Liver (tissue), 9 donors: ENCODE results near the gene OR4F15. TPM values are rescaled to one million over a fixed set of nuclear protein-coding genes. Genes with fewer than 3 reads are reported as not detected.

Experiments
- DNase-seq: peaks from one replicate; pipeline ENCODE4 v3.0.0-alpha.2; 2017; ENCODE audit warnings: low spot score
- H3K27ac ChIP-seq, 2 donors: one replicate each; pipeline ENCODE4 v1.7.0; 2013; ENCODE audit warnings: inconsistent platforms in 2 of 2, low read length in 2 of 2, control low read depth in 1 of 2, low read depth in 1 of 2, mild to moderate bottlenecking in 1 of 2
- H3K27me3 ChIP-seq, 4 donors: one replicate each; pipeline versions ENCODE4 v1.6.1 to v1.7.0; 2013; ENCODE audit warnings: low read length in 3 of 4, inconsistent platforms in 1 of 4, mild to moderate bottlenecking in 1 of 4, moderate library complexity in 1 of 4; ENCODE audit not compliant: control insufficient read depth in 4 of 4, insufficient read depth in 4 of 4
- H3K36me3 ChIP-seq, 4 donors: one replicate each; pipeline versions ENCODE4 v1.6.1 to v1.7.0; 2013; ENCODE audit warnings: low read length in 3 of 4, mild to moderate bottlenecking in 3 of 4, low read depth in 1 of 4, moderate library complexity in 1 of 4; ENCODE audit not compliant: control insufficient read depth in 4 of 4, insufficient read depth in 3 of 4
- H3K4me1 ChIP-seq, 4 donors: one replicate each; pipeline versions ENCODE4 v1.6.1 to v1.7.0; 2013; ENCODE audit warnings: low read length in 3 of 4, mild to moderate bottlenecking in 3 of 4, moderate library complexity in 1 of 4; ENCODE audit not compliant: control insufficient read depth in 4 of 4, insufficient read depth in 4 of 4
- H3K4me3 ChIP-seq, 3 donors: one replicate each; pipeline versions ENCODE4 v1.6.1 to v1.7.0; 2013; ENCODE audit warnings: low read length in 3 of 3, control low read depth in 1 of 3, low read depth in 1 of 3, mild to moderate bottlenecking in 1 of 3
- H3K9ac ChIP-seq, 2 donors: one replicate each; pipeline ENCODE4 v1.7.0; 2013; ENCODE audit warnings: low read length in 2 of 2, mild to moderate bottlenecking in 2 of 2, moderate library complexity in 2 of 2, control low read depth in 1 of 2, low read depth in 1 of 2
- H3K9me3 ChIP-seq, 4 donors: one replicate each; pipeline versions ENCODE4 v1.6.1 to v1.7.0; 2013; ENCODE audit warnings: low read length in 3 of 4; ENCODE audit not compliant: control insufficient read depth in 4 of 4
- EGR1 ChIP-seq, 2 donors: IDR thresholded peaks; 2 replicates each; pipeline ENCODE4 v1.6.1; 2016 to 2018; ENCODE audit warnings: antibody characterized with exemption in 2 of 2, low read depth in 2 of 2
- FOXA1 ChIP-seq: IDR thresholded peaks from 2 replicates; pipeline ENCODE4 v1.6.1; 2016; ENCODE audit warnings: antibody characterized with exemption
- FOXA2 ChIP-seq: IDR thresholded peaks from 2 replicates; pipeline ENCODE4 v1.6.1; 2016; ENCODE audit warnings: antibody characterized with exemption
- GABPA ChIP-seq, 2 donors: IDR thresholded peaks in 1 of 2; conservative IDR thresholded peaks in 1 of 2; 2 replicates each; pipeline ENCODE4 v1.6.1; 2016; ENCODE audit warnings: antibody characterized with exemption in 2 of 2, mild to moderate bottlenecking in 1 of 2, moderate library complexity in 1 of 2
- HNF4A ChIP-seq, 2 donors: conservative IDR thresholded peaks; 2 replicates each; pipeline ENCODE4 v1.6.1; 2016; ENCODE audit warnings: antibody characterized with exemption in 2 of 2, mild to moderate bottlenecking in 2 of 2
- HNF4G ChIP-seq: IDR thresholded peaks from 2 replicates; pipeline ENCODE4 v1.6.1; 2016; ENCODE audit warnings: antibody characterized with exemption
- JUND ChIP-seq, 2 donors: IDR thresholded peaks; 2 replicates each; pipeline ENCODE4 v1.6.1; 2016; ENCODE audit warnings: antibody characterized with exemption in 2 of 2
- NR2F2 ChIP-seq: IDR thresholded peaks from 2 replicates; pipeline ENCODE4 v1.6.1; 2016; ENCODE audit warnings: antibody characterized with exemption
- RAD21 ChIP-seq, 2 donors: IDR thresholded peaks; 2 replicates each; pipeline ENCODE4 v1.6.1; 2016; ENCODE audit warnings: antibody characterized with exemption in 2 of 2, mild to moderate bottlenecking in 2 of 2
- RXRA ChIP-seq, 2 donors: IDR thresholded peaks; 2 replicates each; pipeline ENCODE4 v1.6.1; 2017 to 2018; ENCODE audit warnings: antibody characterized with exemption in 2 of 2, mild to moderate bottlenecking in 1 of 2
- SP1 ChIP-seq: IDR thresholded peaks from 2 replicates; pipeline ENCODE4 v1.6.1; 2018; ENCODE audit warnings: antibody characterized with exemption, mild to moderate bottlenecking
- TAF1 ChIP-seq: conservative IDR thresholded peaks from 2 replicates; pipeline ENCODE4 v1.6.1; 2016; ENCODE audit warnings: antibody characterized with exemption, mild to moderate bottlenecking
- YY1 ChIP-seq: IDR thresholded peaks from 2 replicates; pipeline ENCODE4 v1.6.1; 2016; ENCODE audit warnings: antibody characterized with exemption, mild to moderate bottlenecking
- WGBS: extraction: QIAGEN DNeasy Blood & Tissue Kit; methylation state at CpG from one replicate; pipeline ENCODE4 v1.1.7; 2013; 5-methylcytosine and 5-hydroxymethylcytosine counted together
- polyA plus RNA-seq, 2 donors: library from polyadenylated mRNA; stranded (reverse) in 1 of 2; unstranded in 1 of 2; fragments of 200-250 nt in 1 of 2; fragments of >200 nt in 1 of 2; fragmentation: Nextera tagmentation in 1 of 2; extraction: Ambion mirVana in 1 of 2; gene quantifications; one replicate each; pipeline versions ENCODE4 v1.2.1 to v1.2.3, GENCODE V29; 2013 to 2015
- total RNA-seq, 2 donors: library from RNA; depleted of rRNA; stranded (reverse); fragments of >200 nt; gene quantifications; one replicate each; pipeline ENCODE4 v1.2.3, GENCODE V29; 2014
- TF ChIP-seq, protein P1 (sequence below): IDR thresholded peaks from 2 replicates; pipeline ENCODE4 v1.6.1; 2016; ENCODE audit warnings: antibody characterized with exemption
- TF ChIP-seq, protein P2 (sequence below): fragments of 150-350 bp; IDR thresholded peaks from 2 replicates; pipeline ENCODE4 v1.5.1; 2017; ENCODE audit warnings: improper control_type of control experiment, low read depth, low read length; ENCODE audit not compliant: missing input control
- TF ChIP-seq, protein P3 (sequence below): IDR thresholded peaks from 2 replicates; pipeline ENCODE4 v1.6.1; 2016; ENCODE audit warnings: antibody characterized with exemption
- TF ChIP-seq, protein P4 (sequence below): IDR thresholded peaks from 2 replicates; pipeline ENCODE4 v1.6.1; 2016; ENCODE audit warnings: antibody characterized with exemption
- TF ChIP-seq, protein P5 (sequence below): IDR thresholded peaks from 2 replicates; pipeline ENCODE4 v1.6.1; 2016; ENCODE audit warnings: antibody characterized with exemption, mild to moderate bottlenecking
- donor health status: healthy.
- donor health status: healthy.
- donor health status: healthy.
- donor health status: healthy.
- donor health status: healthy.

Gene OR4F15
- total and polyA plus RNA-seq, 4 donors, result not detected

DNA sequence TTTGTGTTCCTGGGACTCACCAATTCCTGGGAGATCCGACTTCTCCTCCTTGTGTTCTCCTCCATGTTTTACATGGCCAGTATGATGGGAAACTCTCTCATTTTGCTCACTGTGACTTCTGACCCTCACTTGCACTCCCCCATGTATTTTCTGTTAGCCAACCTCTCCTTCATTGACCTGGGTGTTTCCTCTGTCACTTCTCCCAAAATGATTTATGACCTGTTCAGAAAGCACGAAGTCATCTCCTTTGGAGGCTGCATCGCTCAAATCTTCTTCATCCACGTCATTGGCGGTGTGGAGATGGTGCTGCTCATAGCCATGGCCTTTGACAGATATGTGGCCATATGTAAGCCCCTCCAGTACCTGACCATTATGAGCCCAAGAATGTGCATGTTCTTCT, 16.8 kb downstream of the OR4F15 start:
- no peak overlapping the region for H3K9ac ChIP-seq
- no peak overlapping the region for H3K27ac ChIP-seq
- H3K4me1 ChIP-seq, result no peaks in the 10 kb centered on the region
- no peak for DNase-seq
- TF ChIP-seq SP1 (no peak), FOXA2 (no peak), EGR1 (IDR thresholded peaks at IDR 0.05; ENCODE audit: low read depth in 2 of 2) (no peak)
- no peak overlapping the region for H3K4me3 ChIP-seq
- 70% methylated on average over 5 of the region's 5 CpGs for WGBS
- no peaks in the 10 kb centered on the region for H3K36me3 ChIP-seq
- H3K27me3 ChIP-seq, result peaks cover 0 to 11% (median 0%) of the 10 kb centered on the region in 4 donors
- H3K9me3 ChIP-seq, result peaks cover 0 to 3% (median 1%) of the 10 kb centered on the region in 4 donors

DNA sequence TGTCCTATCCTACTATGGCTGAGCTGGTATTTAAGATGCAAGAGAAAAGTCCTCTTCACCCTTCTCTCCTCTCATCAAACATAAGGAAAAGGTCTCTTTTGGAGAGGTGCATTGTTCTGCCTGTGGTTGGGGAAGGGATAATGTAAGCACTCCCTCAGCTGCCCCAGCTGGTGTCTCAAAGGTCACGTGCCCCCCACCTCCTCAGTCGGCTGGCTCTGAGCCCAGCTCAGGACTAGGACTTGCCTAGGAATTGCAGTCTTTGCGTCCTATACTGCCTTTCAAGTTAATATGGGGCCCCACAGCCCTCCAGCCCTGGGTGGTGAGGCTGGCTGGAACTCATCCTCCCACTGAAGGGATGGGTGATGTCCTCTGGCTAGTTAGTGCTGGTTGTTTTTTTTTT, 29.7 kb downstream of the OR4F15 start:
- Histone ChIP-seq H3K27ac (no peak overlapping the region), H3K4me3 (no peak overlapping the region), H3K36me3 (no peaks in the 10 kb centered on the region), H3K4me1 (no peaks in the 10 kb centered on the region), H3K27me3 (peaks cover 0 to 3% (median 1%) of the 10 kb centered on the region in 4 donors), H3K9me3 (no peaks in the 10 kb centered on the region), H3K9ac (no peak overlapping the region)
- 55% methylated on average over 3 of the region's 3 CpGs for WGBS
- TF ChIP-seq TAF1 (no peak), HNF4G (no peak), RXRA (IDR thresholded peaks at IDR 0.05) (no peak), YY1 (no peak), NR2F2 (no peak), JUND (IDR thresholded peaks at IDR 0.05) (no peak), GABPA (IDR thresholded peaks at IDR 0.05 in 1 of 2, conservative IDR thresholded peaks at IDR 0.05 in 1 of 2) (no peak), HNF4A (conservative IDR thresholded peaks at IDR 0.05) (no peak), SP1 (no peak), FOXA2 (no peak), RAD21 (IDR thresholded peaks at IDR 0.05) (no peak), FOXA1 (no peak)
- TF ChIP-seq, protein P1, sequence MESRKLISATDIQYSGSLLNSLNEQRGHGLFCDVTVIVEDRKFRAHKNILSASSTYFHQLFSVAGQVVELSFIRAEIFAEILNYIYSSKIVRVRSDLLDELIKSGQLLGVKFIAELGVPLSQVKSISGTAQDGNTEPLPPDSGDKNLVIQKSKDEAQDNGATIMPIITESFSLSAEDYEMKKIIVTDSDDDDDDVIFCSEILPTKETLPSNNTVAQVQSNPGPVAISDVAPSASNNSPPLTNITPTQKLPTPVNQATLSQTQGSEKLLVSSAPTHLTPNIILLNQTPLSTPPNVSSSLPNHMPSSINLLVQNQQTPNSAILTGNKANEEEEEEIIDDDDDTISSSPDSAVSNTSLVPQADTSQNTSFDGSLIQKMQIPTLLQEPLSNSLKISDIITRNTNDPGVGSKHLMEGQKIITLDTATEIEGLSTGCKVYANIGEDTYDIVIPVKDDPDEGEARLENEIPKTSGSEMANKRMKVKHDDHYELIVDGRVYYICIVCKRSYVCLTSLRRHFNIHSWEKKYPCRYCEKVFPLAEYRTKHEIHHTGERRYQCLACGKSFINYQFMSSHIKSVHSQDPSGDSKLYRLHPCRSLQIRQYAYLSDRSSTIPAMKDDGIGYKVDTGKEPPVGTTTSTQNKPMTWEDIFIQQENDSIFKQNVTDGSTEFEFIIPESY, result no peak
- TF ChIP-seq, protein P2, sequence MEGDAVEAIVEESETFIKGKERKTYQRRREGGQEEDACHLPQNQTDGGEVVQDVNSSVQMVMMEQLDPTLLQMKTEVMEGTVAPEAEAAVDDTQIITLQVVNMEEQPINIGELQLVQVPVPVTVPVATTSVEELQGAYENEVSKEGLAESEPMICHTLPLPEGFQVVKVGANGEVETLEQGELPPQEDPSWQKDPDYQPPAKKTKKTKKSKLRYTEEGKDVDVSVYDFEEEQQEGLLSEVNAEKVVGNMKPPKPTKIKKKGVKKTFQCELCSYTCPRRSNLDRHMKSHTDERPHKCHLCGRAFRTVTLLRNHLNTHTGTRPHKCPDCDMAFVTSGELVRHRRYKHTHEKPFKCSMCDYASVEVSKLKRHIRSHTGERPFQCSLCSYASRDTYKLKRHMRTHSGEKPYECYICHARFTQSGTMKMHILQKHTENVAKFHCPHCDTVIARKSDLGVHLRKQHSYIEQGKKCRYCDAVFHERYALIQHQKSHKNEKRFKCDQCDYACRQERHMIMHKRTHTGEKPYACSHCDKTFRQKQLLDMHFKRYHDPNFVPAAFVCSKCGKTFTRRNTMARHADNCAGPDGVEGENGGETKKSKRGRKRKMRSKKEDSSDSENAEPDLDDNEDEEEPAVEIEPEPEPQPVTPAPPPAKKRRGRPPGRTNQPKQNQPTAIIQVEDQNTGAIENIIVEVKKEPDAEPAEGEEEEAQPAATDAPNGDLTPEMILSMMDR, result no peak
- TF ChIP-seq, protein P3, sequence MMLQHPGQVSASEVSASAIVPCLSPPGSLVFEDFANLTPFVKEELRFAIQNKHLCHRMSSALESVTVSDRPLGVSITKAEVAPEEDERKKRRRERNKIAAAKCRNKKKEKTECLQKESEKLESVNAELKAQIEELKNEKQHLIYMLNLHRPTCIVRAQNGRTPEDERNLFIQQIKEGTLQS, result no peak
- TF ChIP-seq, protein P4, sequence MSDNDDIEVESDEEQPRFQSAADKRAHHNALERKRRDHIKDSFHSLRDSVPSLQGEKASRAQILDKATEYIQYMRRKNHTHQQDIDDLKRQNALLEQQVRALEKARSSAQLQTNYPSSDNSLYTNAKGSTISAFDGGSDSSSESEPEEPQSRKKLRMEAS, result no peak
- TF ChIP-seq, protein P5, sequence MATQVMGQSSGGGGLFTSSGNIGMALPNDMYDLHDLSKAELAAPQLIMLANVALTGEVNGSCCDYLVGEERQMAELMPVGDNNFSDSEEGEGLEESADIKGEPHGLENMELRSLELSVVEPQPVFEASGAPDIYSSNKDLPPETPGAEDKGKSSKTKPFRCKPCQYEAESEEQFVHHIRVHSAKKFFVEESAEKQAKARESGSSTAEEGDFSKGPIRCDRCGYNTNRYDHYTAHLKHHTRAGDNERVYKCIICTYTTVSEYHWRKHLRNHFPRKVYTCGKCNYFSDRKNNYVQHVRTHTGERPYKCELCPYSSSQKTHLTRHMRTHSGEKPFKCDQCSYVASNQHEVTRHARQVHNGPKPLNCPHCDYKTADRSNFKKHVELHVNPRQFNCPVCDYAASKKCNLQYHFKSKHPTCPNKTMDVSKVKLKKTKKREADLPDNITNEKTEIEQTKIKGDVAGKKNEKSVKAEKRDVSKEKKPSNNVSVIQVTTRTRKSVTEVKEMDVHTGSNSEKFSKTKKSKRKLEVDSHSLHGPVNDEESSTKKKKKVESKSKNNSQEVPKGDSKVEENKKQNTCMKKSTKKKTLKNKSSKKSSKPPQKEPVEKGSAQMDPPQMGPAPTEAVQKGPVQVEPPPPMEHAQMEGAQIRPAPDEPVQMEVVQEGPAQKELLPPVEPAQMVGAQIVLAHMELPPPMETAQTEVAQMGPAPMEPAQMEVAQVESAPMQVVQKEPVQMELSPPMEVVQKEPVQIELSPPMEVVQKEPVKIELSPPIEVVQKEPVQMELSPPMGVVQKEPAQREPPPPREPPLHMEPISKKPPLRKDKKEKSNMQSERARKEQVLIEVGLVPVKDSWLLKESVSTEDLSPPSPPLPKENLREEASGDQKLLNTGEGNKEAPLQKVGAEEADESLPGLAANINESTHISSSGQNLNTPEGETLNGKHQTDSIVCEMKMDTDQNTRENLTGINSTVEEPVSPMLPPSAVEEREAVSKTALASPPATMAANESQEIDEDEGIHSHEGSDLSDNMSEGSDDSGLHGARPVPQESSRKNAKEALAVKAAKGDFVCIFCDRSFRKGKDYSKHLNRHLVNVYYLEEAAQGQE, result no peak
- no peak for DNase-seq
